ENCODE data around the gene ENG.
"Not testable (repeated sequence)": the region's sequence is repeated elsewhere in the genome, so short reads cannot be mapped to it uniquely, and the experiment has no call there.

Gene ENG

GRCh38 chr9:127886401-127886972 is 32.0 kb upstream of the ENG start:
- peak overlapping the region; percentile 48; the same call in 1 of the 2 replicates for H3K27ac ChIP-seq
- no peak for TF ChIP-seq CTCF (conservative IDR thresholded peaks at IDR 0.05; ENCODE audit: low read depth)
- DNase-seq (ENCODE audit: low spot score) = peak; percentile 68
- ChIA-PET POLR2A (ENCODE audit: low non-redundant PET) (no interaction called here), CTCF (interaction anchor here (0.6 kb wide), 1 partner anchor 360 kb away, joined by 5 read pairs; no protein-coding TSS in a partner anchor)

- DNase-seq (ENCODE audit: low spot score) = no peak
- peak overlapping the region; percentile 48 for H3K27ac ChIP-seq
- TF ChIP-seq CTCF (conservative IDR thresholded peaks at IDR 0.05; ENCODE audit: low read depth) = no peak
- CTCF ChIA-PET = interaction anchor here (0.5 kb wide), 1 partner anchor 17 kb away, joined by 5 read pairs; no protein-coding TSS in a partner anchor
- POLR2A ChIA-PET (ENCODE audit: low non-redundant PET) = no interaction called here
Observed at GRCh38 chr9:127885508-127886281, 31.2 kb upstream of the ENG start.

GRCh38 chr9:127884976-127885490 is 30.6 kb upstream of the ENG start:
- H3K27ac ChIP-seq = peak overlapping the region; percentile 48
- no peak for DNase-seq (ENCODE audit: low spot score)
- no peak for TF ChIP-seq CTCF (conservative IDR thresholded peaks at IDR 0.05; ENCODE audit: low read depth)
- ChIA-PET CTCF (interaction anchor here (0.6 to 1.5 kb wide), 2 partner anchors 15 to 41 kb away, joined by 3 to 4 read pairs; no protein-coding TSS in a partner anchor), POLR2A (ENCODE audit: low non-redundant PET) (no interaction called here)

GRCh38 chr9:127884427-127884911 is 30.0 kb upstream of the ENG start:
- peak overlapping the region; percentile 48 for H3K27ac ChIP-seq
- TF ChIP-seq CTCF (conservative IDR thresholded peaks at IDR 0.05; ENCODE audit: low read depth) = no peak
- ChIA-PET POLR2A (ENCODE audit: low non-redundant PET) (no interaction called here), CTCF (interaction anchor here (0.6 to 1.5 kb wide), 2 partner anchors 15 to 41 kb away, joined by 3 to 4 read pairs; no protein-coding TSS in a partner anchor)
- no peak for DNase-seq (ENCODE audit: low spot score)

GRCh38 chr9:127883959-127884358 is 29.5 kb upstream of the ENG start:
- TF ChIP-seq CTCF (conservative IDR thresholded peaks at IDR 0.05; ENCODE audit: low read depth) = no peak
- ChIA-PET POLR2A (ENCODE audit: low non-redundant PET) (no interaction called here), CTCF (interaction anchor here (1.5 kb wide), 1 partner anchor 14 kb away, joined by 4 read pairs; no protein-coding TSS in a partner anchor)
- DNase-seq (ENCODE audit: low spot score) = no peak
- H3K27ac ChIP-seq = peak overlapping the region; percentile 48

GRCh38 chr9:127881715-127882114 is 27.3 kb upstream of the ENG start:
- not testable (repeated sequence) for DNase-seq (ENCODE audit: low spot score); H3K27ac ChIP-seq
- ChIA-PET POLR2A (ENCODE audit: low non-redundant PET) (interaction anchor here (0.6 kb wide), 1 partner anchor 70 kb away, joined by 3 read pairs; no protein-coding TSS in a partner anchor), CTCF (interaction anchor here (0.8 to 0.9 kb wide), 2 partner anchors 16 to 39 kb away, joined by 3 read pairs; no protein-coding TSS in a partner anchor)
